HG03039 (cell line): ENCODE data around the gene FOXL1.

Source experiments
- ATAC-seq: cut with Tn5 transposase; IDR thresholded peaks from one replicate; pipeline ENCODE4 v1.9.1; 2021; ENCODE audit warnings: mild to moderate bottlenecking, moderate library complexity; ENCODE audit not compliant: unreplicated experiment

FOXL1 gene

DNA sequence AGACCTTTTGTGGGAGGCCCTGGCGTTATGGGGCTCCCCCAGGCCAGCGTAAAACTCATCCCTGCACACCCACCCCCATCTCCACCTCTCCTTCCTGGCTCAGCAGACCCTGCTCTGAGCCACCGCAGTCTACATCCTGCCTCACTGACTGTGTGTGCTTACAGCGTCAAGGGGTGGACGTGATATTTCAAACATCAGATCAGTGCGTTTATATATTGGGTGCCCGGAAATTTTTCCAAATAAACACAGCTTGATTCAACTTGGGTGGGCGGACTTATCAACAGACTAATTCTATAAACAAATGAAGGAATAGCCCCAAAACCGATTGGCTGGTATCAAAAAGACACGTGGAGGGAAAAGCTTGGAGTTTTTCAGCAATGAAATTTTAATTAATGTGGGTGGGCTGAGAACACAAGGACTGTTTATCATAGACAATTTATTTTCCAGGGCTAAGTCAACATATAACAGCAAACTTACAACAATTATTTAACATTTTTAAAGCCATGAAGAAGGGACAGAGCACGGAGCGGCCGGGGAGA is at the start of gene FOXL1:
Gene FOXL1, plus strand, starts transcription at position 489 of the 539 bp plus-strand sequence. CDS start 175 bp downstream, outside the sequence.
- ATAC-seq: no peak

DNA sequence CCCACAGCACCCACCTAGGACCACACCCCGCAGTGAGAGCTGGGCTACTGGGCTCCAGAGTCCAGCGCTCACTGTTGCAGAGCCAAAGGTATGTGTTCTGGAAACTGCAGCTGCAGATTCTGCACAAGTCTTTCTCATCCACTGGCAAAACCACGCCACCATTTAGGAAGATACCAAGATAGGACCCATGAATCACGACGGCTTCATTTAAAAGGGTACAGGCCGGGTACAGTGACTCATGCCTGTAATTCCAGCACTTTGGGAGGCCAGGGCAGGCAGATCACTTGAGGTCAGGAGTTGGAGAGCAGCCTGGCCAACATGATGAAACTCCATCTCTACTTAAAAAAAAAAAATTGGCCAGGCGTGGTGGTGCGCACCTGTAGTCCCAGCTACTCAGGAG is 49.2 kb upstream of the FOXL1 start:
- ATAC-seq: no peak

DNA sequence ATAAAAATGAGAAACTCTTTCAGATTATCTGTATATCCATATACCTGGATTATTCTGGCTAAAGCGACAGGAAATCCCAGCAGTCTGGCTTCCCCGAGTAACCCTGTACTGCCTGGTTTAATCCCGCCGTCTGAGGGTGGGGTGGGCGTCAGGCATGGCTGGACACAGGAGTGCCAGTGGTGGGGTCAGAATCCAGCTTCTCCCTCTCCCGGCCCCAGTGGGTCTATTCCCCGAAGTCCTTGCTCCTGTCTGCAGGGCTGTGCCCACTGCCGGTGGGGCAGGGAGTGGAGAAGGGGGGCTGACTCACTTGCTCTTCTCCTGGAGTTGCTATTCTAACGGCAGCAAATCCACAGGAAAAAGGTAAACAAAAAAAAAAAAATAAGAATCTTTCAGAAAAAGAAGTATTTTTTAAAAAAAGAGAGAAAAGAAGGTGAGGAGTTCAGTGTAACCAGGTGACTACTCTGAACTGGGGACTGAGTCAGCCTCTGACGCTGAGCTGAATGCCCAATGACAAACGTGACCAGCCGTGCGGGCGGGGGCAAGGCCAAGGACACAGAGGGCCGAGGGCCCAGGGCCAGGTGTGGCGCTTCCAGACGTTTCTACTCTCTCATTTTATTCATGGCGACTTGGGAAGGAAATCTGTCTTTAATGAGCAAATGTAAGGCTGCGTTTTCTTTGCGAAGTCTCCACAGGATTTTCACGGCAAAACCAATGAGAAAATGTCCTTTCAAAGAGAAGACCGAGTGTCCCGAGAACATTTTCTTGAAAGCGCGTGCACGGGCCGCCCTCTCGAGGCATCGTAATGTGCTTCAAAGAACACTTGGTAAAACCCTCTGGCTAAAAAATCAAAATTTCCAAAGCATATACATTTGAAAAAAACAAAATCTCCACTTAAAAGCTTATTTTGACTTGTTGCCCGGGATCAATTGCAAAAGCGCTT is 47.8 kb upstream of the FOXL1 start:
- ATAC-seq: no peak

DNA sequence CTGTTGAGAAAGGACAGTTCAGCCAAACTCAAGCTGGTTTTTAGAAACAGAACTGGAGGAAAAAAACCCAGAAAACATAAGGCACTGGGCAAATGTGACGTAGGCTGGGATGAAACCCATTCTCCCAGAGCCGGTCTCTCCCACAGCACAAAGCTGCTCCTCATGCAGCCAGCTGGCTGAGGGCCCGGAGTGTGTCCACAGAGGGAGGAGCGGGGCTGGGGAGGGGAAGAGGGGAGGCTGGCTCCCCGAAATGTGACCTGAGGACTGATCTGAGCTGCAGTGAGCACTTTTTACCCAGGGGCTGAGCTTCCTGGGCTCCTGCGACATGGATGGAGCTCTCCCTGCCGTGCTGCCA is 47.2 kb upstream of the FOXL1 start:
- no peak for ATAC-seq

DNA sequence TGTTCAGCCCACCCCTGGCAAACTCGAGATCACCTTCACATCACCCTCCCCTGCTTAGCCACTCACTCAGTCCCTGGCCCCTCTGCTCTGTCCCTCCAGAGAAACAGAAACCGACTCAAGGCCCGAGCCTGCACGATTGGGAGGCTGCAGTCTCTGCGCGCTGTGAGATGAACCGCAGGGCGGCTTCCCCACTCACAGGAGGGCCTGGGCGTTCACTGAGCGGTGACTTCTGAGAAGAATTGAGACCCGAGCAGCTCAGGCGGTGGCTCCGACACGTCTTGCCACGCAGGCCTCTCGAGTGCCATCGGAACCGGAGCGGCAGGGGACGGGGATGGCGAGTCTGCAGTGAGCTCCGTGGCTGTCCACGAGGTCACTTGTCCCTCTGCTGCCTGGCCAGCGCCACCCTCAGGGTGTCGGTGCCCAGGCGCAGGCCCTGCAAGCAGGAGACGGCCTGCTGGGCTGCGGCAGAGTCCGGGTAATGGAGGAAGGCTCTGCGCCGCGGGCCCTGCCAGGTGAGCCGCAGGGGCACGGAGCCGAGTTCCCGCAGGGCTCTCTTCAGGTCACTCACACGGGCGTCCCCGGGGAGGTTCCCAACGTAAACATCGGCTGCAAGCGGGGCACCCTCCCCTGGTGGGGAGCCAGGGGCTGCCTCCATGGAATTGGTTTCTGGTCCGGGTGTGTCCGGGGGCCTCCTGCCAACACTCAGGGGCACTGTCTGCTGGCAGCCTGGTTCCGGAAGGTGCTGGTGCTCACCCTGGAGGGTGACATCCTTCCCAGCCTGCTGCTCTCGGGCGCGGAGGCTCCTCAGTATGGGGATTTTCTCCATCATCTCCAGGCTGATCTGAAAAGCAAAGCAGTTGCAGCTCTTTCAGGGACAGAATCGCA is 46.5 kb upstream of the FOXL1 start:
- ATAC-seq: no peak

DNA sequence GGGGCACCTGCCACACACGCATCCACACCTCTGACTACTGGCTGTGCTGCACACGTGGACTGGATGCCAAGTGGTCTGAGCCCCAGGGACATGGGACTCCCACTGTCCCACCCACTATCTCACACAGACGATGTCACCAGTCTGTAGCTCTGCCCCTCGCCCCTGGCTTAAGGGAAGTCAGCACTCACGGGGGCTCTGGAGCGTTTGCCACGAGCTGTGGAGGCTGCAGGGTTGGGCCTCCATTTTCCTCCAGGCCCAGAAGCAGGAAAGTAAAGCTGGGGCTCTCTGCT is 45.9 kb upstream of the FOXL1 start:
- no peak for ATAC-seq

DNA sequence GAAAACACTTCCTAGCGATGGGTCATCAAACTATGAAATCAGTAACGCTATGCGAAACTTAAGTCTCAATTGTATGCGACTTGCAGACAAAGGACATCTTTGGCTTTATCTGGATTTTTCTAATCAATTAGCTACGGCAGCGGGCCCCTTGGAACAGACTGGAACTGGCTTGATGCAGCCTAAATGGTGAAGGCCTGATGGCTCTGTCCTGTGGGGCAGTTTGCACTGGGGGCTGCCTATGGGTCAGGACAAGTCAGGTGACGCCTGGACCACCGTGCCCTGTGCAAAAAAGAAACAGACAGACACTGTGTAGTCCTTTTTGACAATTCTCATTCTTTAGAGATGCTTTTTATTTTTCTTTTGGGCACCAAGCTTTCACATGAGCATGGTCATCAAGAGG is 45.3 kb upstream of the FOXL1 start:
- ATAC-seq: no peak

DNA sequence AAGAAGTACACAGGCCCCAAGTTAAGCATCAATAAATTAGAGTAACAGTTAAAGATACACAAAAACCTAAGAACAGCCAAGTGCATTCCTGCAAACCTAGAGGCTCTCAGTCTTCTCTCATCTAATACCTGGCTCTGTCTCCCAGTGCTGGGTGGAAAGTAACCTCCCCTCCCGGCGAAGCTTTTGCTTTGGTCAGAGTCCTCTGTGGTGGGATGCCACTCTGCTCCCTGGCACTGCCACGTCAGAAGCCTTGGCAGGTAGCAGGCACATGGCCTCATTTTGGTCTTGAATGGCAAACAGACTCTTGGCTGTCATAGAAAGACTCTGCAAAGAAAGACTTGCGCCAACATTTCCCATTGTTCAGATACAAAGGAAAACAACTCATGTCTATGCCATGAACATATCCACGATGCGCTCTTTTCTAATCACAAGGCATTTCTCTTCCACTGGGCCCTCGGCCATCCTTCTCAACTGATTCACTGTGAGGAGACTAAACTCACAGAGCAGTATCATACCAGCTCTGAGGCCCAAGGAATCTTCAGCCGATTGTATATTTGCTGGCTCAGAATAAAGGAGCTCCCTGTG is 44.5 kb upstream of the FOXL1 start:
- ATAC-seq: no peak

DNA sequence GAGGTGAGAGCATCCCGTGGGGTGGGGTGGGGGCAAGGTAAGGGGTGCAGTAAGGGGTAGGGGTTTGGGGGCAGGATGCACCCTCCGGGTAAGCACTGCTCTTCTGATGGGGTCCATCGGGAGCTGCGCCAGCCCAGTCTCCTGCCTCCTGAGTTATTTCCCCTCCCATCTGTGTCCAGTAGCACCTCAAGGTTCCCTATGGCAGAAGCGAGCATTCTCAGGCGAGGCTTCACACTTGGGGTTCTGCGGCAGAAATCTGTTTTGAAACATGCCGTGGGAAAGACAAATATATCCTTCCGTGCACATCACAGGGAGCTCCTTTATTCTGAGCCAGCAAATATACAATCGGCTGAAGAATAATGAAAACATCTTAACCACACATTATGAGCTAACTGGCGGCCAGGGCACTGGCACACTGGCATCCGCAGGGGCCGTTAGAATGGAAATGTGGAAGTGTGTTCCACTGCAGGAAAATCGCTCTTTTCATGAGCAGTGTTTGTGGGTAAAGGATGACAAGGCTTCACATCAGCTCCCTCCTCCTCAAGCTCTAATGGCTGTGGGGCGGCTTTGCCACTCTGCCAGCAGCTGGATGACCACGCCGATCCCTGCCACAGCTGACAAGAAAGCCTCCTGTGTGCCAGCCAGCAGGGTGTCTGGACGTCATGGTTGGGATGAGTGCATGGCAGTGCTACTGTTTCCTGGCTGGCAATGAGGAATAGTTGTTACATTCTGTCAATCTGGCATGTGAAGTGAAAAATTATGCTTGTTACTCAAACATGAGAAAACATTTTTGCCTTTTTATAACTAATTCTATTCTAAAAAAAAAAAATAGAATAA is 43.4 kb upstream of the FOXL1 start:
- no peak for ATAC-seq

DNA sequence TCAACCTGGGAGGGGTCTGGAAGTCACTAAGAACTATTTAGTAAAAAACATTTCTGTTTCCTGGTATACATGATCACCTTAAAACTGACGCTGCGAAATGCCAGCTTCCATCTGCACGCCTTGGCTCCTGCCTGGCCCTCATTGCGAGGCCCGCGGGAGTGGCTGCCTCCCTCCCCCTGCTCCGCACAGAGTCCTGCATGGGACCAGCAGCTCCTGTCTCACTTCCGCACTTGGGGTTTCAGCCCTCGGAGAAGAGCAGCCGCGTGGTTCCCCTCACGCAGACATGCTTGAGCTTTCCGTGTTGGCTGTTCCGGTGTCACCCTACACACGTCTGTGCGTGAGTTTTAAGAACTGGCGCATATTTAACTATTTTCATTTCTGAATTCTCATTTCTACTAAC is 41.7 kb upstream of the FOXL1 start:
- no peak for ATAC-seq

DNA sequence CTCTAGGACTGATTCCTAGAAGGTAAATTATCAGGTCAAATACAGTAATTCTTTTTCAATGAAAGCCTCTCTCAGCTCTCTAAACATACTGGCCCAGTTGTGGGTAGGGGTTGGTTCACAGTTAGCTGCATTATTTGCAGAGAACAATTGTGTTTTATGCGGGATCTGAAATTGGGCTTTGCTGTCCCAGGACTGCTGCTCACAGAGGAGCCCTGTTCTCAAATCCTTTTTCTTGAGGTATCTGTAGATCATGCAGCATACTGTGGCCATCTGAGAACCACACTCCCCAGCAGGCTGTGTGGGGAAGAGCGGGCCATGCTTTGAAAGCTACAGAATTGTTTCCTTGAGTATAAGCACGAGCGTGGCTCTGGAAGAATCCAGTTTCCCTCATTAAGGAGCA is 40.9 kb upstream of the FOXL1 start:
- no peak for ATAC-seq

DNA sequence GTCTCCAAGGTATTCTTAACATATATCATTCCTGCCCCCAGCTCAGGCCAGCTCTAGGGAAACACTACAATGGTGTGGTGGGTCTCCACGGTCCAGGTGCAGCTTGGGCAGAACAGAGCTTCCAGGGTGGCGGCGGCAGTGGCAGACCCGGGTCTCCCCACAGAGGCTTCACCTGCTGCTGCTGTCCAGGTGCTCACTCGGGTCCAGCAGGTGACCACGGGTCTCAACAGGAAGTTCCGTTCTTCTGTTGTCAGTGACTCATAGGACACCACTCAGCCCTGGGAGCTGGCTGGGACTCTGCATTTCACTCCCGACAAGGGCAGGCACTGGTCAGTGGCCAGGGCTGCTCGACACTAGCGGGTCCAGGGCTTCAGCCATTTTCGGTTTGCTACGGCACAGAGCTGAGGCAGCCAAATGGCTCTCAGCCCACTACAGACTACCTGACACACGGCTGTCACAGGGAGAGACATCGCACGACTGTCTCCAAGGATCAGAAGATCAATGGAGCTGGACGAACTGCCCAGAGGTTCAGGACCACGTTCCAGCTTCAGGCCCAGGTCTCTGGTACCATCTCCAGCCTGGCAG is 40.1 kb upstream of the FOXL1 start:
- ATAC-seq: no peak

DNA sequence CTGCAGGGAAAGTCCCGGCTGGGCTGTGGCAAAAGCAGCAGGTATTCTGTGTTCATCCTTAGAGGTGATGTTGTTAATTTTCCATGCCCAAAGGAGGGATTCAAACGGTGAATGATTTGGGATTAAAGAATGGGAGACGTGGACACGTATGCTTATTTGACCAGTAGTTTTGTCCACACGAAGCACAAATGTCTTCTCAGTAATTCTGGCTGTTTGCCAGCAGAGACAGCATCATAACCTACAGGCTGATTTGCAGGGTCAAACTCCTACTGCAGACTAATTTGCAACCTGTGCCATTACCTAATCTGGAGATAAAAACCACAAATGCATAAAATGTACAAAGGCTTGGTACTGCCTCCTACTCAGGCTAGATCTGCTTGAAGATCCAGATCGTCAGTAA is 37.5 kb upstream of the FOXL1 start:
- ATAC-seq: no peak

DNA sequence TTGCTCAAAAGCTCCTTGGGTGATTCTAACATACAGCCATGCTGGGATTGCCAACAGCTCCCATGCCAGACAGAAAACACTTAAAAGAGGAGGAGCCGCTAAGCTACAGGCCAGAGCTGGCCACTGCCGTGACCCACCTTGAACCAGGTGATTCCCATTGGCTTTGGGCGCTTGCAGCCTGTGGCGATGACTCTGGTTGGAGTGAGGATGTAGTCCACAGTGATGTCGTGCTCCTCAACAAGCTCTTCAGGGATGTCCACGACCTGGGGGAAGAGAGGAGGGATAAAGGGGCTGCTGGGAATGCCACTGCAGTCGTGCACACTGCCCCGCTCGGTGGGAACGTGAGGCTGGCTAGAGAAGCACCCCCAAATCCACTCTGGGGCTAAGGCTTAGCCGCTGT is 36.8 kb upstream of the FOXL1 start:
- ATAC-seq: no peak

DNA sequence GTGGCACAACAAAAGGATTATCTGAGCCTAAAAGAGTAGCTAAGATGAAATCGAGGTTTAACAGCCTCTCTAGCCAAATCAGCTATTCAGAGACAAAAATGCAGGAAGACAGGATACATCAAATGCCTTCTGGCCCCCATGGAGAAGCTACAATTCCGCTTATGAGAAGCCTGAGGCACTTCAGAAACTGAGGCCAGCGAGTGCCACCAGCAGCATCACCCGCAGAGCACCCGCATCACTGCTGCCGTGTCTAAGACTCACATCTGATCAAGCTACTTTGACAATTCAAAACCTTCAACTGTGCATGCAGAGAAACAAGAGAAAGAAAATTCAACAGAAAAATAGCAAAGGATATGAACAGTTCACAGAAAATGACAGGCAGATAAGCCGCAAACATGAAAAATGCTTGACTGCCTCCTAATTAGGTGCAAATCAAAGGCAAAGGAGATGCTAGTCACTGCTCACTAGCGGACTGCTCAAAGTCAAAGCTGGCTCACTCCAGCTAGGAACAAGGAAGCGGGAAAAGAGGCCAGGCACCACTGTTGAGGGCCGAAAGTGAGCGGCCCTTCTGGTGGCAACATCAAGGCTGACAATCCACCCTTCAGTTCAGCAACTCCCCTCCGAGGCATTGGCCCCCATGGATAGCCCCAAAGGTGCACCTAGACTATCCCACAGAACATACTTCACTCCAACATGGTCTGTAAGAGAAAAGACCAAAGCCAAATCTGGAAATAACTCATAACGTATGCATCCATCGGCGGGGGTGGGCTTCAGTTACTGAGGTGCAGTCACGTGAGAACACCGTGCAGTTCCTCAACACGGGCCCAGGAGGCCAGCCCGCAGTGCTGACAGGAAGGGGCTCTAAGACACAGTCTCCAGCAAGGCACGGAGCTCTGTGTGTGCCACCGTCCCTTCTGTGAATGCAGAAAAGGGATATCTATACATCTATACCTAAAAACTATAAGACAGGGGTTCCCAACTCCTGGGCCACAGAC is 35.3 kb upstream of the FOXL1 start:
- no peak for ATAC-seq

DNA sequence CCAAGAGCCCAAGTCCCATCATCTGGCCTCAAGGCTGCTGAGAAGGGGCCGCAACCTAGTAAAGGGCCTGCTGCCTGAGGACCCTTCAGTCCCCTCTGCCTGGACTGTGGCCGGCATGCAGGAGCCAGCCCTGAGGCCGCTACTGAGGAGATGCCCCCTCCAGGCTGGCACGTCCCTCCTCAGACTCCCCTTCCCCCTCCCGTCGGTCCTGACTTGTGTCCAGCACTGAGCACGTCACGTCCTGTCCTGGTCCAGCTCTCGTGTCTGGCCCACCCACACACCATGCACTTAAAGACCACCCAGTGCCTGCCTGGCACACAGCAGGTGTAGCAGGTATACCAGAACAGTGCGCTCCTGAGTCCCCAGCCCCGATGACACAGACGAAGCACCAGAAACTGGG is 32.9 kb upstream of the FOXL1 start:
- ATAC-seq: no peak

DNA sequence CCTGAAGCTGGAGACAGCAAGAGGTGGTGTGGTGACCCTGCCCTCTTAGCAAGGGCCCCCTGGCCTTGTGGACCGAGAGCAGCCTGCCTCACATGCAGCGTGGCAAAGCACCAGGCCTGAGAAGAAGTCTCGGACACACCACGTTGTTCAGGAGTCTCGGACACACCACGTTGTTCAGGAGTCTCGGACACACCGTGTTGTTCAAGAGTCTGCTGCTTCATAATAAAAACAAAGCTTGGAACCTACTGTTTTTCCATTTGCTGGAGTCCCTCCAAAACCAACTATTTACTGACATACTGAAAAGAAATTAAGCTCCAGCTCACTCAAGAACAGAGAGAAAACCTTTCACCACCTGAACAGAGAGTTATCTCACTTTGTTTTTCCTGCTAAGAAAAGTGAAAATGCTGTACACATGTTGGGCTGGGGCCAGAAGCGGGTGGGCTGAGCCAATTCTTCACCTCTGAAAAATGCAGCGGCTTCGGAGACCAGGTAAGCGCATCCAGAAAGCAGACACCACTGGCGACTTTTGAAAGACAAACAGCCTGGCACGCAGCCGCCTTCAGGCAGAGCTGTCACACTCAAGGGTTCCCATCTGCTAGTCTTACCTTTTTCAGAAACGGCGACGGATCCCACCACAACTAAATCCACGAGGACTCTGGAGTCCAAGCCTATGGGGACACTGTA is 32.3 kb upstream of the FOXL1 start:
- no peak for ATAC-seq

DNA sequence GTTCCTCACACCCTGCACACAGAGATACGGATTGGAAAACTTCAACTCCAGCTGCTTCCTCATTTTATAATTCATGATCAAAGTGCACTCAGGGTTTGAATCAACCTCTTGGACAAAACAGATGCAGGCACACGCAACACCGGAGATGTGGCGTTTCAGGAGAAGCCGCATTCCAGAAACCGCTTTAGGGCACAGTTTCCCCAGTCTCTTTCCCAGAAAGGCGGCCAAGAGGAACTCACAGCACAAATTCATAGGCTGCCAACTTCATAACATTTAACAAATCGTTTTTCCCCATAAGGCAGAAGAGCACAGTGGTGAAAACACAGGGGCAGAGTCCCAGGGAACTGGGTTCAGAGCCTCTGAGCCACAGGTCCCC is 31.7 kb upstream of the FOXL1 start:
- no peak for ATAC-seq

DNA sequence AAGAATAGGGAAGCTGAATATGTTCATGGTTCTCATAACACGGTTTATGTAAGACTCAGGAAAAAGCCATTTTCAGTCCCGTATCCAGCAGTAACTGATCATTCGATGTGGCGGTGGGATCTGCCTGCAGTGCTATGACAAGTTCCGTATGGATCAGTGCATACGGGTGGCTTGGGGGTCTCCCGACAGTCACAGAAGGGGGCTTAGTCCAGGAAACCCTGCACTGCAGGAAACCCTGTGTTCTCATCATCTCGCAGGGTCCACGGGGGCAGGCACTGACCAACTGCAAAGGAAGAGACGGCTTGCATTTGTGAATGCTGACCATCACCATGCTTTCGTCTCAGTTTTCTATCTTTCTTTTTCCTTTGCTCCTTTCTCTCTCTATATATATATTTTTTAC is 31.1 kb upstream of the FOXL1 start:
- no peak for ATAC-seq
